GM18520 (cell line): ENCODE measurements around the gene DCDC1.
"Not testable (repeated sequence)": the region's sequence is repeated elsewhere in the genome, so short reads cannot be mapped to it uniquely, and the experiment has no call there.

Experiments
- ATAC-seq: cut with Tn5 transposase; IDR thresholded peaks from one replicate; pipeline ENCODE4 v1.9.1; 2021; ENCODE audit not compliant: unreplicated experiment

DCDC1 gene

DNA sequence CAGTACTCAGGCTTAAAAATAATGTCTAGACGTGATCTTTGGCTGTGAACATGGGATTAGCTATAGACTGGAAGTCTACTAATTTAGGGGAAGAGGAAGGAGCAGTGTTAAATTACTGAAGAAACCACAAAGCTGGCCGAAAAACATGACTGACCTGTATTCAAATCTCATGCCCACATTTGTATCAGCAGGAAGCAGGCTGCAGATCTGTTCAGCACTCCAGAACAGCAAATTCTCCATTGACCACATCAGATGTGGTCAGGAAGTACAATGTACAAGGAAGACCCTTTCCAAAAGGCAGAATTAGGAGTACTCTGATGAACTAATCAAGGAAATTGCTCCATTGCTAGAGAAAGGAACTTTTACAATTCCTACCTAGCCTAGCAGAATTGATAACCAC lies 31.7 kb downstream of the DCDC1 start:
- no peak for ATAC-seq

DNA sequence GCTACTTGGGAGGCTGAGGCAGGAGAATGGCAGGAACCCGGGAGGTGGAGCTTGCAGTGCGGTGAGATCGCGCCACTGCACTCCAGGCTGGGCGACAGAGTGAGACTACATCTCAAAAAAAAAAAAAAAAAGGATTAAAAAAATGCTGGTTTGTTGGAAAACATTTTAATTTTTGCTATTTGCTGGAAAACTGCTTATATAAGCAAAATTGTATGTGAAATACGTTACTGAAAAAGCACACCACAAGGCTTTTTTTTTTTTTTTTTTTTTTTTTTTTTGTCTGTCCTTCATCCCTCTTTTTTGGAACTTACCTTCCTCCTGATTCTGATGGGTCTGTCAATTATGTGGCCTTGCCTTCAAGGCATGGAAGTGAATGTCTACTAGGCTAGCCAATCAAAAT lies 40.8 kb downstream of the DCDC1 start:
- no peak for ATAC-seq

DNA sequence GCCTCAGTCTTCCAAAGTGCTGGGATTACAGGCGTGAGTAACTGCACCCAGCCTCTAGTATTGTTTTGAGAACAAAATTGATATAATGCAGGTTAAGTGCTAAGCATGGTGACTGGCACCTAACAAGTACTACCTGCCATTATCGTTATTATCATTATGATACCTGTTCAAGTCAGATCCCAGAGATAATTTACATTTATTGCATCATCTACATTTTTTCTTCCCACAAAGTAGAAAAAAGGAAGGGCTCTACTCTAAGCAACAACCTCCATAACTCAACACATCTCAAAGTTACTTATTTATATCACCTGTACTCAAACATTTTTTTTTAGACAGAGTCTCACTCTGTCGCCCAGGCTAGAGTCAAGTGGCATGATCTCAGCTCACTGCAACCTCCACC lies 42.1 kb downstream of the DCDC1 start:
- no peak for ATAC-seq

DNA sequence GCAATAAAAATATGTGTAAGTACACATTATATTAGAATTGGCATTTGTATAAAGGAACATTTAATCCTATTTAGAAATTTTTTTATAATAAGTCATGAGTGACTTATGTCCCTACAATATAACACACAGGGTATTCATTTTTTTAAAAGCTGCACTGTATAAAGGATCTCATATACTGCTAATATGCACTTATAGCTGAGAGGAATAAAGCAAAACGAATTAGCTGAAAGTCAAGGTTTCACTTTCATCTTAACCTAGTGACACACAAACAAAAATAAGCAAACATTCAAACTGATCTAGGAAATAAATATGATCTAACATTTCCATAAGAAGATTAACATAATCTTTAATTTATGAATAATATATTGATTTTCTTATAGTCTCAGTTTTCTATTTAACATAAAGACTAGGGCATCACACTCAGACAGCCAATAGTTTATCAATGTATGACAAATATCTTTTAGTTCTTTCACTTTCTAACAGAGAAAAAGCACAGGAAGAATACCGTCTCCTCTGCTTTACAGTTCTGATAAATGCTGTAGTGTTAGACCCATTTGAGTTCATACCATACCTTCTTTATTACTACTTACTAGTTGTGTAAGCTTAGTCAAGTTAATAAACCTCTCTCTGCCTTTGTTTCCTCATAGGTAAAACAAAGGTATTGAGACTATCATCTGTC lies 42.9 kb downstream of the DCDC1 start:
- peak; percentile 72 for ATAC-seq

DNA sequence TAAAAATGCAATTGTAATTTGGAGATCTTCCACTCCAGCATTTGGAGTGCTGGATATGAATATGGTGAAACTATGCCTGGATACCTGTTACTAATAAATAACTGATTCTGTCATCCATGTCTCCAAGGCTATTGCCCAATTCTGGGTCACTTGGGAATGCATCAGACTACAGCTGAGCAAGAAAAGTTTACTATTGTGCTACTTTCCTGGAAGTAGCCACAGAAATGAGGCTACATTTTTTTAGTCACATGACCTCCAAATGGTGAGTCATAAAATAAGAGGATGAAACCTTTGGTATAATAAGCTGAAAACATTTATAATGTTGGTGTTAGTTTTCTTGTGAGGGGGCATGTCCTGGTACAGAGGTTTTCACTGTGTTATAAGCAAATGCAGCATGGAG lies 44.4 kb downstream of the DCDC1 start:
- no peak for ATAC-seq

DNA sequence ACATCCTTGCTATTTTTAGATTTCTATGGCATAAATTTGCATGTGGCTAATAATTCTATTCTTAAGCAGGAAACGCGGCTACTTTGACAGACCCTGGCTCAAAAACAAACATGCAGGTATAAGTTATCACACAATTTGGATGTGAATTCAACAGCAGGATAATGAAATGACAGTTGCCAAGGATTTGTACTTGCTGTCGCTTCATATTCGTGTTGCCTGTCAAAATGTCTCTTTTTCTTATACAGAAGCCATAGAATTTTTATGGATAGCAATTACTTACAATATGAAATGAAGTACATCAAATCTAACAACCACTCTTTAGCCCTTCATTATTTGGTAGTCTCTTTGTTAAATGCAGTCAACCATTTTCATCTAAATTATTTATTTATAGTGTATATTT lies 46.4 kb downstream of the DCDC1 start:
- ATAC-seq = no peak

DNA sequence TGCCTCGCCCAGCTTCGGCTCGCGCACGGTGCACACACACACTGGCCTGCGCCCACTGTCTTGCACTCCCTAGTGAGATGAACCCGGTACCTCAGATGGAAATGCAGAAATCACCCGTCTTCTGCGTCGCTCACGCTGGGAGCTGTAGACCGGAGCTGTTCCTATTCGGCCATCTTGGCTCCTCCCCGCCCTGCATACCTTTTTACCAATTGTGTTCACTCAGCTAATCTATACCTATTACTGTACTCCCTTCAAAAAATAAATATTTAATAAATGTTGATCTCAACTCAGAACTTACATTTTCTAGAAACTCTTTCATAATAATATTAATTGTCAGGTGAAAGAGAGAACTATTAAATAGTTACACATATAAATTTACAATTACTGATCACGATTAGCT lies 48.0 kb downstream of the DCDC1 start:
- not testable (repeated sequence) for ATAC-seq

DNA sequence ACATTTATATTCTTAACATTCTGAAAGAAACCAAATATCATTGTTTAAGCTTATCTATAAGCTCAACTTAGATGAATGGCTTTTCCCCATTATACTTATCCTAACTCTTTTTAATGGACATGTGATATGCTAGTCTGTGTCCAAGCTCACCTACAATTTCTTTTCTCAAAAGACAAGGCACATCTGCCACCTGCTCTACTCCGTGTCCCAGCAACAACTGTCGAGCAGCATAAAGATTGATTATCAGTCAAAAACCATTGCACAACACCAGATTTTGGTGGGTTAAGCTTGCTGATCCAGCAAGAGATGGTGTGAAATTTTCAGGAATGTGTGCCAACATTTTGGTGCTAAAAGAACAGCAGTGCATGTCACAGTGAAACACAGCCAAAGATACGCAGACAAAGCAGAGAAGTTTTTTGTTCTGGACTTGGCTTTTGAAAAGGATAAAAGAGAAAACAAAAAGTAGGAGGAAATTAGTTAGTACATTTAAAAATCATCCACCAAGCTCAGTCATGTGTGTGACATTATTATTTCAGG lies 65.8 kb downstream of the DCDC1 start:
- no peak for ATAC-seq

DNA sequence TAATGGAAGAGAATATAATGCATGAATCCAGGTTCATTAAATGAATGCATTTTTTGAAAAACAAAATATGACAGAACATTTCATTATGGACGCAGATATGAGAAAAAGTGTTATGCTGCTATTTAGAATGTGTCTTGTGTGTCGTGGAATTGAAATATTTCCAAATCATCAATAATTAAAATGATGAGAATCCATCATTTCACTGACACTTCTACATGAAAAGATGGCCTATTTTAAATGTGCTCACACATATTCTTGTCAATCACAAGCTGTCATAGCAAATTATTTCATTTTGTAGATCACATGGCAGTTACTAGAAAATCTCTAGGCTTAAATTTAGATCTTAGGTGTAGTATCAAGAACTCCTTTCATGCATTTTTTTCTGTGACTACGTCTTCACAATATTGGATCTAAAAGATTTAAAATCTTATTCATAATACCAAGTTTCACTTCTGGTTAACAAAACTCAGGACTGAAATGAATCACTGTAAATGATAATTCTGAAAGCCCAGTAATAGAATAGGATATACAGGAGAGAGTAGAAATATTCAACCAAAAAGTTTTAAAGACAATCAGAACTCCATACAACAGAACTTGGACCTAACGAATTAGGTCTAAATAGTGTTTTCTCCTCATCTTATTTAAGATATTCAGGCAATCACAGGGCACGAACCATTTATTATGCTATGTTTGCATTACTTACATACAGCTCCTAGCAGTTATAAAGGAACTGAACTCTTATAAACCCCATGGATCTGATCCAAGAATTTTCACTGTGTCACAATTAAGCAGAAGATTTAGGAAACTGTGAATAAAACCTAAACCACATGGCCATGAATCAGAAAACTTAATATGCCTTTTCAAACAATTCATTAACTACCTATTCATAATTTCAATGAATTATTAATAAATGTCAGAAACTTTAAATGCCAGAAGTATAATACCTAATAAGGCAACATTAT lies 67.7 kb downstream of the DCDC1 start:
- peak; percentile 37 for ATAC-seq

DNA sequence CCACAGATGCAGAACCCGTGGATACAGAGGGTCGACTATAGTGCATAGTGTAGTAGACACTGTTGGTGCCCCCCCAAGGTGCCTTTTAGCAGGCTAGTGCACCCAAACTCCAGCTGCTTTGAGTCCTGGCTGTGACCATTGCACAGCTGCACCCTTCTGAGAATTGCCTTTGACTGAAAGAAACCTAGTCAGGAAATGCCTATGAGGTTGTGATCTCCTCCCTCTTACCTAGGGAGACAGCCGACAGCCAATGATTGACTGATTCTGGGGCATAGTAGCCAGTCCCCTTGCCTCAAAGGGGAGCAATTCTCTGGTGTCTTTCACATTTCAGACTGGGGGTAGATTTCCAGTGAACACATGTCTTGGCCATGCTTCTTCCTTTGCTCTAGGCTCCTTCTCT lies 74.2 kb downstream of the DCDC1 start:
- ATAC-seq = no peak

DNA sequence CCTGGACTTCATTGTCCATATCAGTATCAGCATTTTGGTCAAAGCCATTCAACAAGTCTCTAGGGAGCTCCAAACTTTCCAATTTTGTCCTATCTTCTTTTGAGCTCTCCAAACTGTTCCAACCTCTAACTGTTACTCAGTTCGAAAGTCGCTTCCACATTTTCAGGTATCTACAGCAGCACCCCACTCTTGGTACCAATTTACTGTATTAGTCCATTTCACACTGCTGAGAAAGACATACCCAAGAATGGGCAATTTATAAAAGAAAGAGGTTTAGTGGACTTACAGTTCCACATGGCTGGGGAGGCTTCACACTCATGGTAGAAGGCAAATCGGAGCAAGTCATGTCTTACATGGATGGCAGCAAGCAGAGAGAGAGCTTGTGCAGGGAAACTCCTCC lies 96.0 kb downstream of the DCDC1 start:
- ATAC-seq = not testable (repeated sequence)

DNA sequence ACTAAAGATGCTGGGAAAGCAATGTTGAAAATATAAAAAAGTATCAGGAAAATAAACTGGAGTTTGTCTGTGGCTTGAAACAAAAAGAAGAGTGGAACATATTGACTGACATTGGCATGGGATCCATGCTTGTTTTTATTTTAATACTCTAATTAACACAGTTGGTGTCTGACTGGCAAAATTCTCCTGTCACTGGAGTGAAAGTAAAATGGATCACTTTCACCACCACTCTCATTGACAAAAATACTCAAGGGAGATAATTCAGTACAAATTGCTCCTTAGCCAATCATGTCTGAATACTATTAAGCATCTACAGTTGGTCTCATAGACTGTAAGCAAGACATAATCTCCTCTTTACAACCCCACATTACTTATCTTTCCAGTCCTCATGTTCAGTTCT lies 101.8 kb downstream of the DCDC1 start:
- ATAC-seq = no peak

DNA sequence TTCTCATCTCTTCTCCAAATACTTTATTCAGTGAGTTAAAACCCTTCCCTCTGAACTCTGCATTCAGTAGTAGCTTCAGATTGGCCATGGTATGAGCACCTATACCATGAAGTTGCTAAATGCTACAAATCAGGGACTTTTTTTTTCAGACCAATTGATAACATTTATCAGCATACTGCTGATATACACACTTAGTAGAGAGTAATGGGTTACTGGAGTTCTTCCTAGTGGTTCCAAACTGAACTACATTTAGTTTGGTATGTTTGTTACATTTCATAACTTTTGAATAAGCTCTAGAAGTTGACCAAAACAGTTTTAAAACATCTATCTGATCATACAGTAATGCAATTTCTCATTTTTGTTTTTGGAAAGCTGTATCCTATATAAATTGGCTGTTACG lies 104.7 kb downstream of the DCDC1 start:
- ATAC-seq = no peak

DNA sequence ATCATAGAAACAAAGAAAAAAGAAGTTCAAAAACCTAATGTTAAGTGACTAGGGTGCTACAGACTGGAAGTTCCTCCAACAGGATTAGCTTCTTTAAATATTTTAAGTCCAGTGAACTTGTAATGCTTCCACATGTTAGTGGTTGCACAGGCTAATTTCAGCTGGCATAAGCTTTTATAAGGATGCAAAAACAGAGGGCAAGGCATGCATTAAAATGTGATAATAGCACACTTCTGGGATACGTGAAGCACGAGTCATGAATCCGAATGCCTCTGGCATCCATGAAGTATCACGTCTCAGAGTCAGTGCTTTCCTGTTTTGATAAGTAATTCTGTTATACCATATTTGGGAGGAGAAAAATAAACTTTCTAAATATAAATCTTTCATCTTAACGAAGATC lies 106.8 kb downstream of the DCDC1 start:
- ATAC-seq = no peak

DNA sequence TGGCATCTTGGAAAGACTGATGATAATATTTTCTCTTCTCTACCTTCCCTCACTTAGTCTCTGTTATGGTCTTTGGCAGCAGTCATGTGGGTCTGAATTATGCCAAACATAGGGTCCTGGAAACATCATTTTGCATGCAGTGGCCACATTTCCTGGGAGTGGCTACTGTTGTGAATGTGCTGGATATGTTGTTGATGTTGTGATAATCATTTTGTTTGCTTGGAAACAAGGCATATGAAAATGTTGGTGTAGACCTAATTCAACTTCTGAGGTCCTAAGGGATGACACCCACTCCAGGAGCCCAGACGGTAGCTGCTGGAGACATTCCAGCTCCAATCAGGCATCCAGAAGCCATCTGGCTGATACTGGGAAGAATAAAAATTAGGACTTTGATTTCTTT lies 109.7 kb downstream of the DCDC1 start:
- ATAC-seq = no peak

DNA sequence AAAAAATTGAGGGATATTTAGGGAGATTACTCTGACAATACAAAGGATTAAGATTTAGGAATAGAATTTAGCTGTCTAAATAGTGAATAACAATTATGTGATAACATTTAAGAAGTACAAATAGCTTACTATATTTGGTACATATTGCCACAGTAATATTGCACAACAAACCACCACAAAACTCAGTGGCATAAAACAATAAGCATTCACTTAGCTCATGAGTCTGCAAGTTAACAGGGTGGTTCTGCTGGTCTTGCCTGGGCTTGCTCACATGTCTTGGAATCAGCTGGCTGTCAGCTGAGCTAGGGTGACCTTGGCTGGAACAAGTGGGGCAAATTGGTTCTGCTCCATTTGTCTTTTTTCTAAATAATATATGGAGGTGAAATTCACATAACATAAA lies 115.1 kb downstream of the DCDC1 start:
- no peak for ATAC-seq

DNA sequence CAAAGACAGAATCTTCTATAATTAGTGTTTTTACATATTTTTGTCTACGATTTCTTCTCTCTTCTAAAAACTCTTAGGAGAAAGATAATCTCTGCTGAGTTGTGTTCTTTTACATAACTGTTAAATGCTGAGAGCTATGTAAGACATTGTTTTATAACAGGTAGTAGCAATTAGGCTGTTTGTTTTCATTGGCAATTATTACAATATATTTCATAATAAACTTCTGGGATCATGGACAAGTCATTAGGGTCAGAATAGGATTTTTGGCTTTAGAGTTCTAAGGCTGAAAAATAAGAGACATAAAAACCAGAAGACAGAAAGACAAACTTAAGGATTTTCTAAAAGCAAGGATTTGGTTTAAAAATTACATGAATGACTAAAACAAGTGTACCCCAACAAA lies 120.8 kb downstream of the DCDC1 start:
- no peak for ATAC-seq

DNA sequence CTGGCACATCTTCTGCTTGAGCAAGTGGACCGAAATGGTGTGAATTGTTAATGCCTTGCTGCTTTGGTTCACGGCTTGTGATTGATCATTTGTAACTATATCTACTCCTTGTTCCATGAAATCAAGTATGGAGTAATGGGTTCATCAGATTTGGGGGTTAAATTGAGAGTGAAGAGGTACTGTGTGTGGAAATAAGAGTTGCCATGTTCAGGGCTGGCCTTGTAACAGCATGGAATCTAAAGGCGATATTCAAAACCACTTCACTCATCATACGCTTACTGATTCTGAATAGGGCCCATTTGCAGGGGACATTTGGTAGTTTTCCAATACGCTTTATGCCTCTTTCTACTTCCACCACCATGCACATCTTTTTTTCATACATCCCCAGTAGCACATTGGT lies 122.2 kb downstream of the DCDC1 start:
- ATAC-seq = no peak

DNA sequence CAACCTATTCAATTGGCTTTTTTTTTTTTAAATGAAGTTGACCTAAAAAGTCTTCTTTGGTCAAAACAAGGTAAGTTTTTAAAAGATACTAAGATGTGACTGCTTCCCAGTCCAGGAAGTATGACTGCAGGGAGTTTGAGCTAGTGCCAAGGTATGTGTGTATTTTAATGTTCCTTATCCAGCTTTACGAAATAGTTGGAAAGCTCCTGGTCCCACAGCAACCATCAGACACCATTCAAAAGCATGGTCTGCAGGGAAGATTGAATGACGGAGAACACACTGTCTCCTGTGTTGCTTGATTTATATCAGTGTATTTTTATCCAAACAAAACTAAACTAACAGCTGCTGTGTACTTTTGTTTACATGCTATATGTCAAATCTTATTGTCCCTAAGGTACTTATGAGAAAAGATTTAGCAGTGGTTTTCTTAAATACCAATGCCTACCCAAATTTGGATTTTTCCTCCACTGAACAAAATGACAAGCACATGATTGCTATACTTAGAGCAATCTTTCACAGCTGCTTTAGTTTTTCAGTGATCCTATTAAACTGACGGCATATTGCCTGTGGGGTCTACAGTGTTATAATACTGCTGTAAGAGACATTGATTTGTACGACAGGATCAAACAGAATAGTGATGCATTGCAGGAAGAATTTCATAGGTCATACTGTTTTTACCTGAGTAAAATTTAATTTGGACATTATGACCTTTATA lies 122.9 kb downstream of the DCDC1 start:
- ATAC-seq = no peak

DNA sequence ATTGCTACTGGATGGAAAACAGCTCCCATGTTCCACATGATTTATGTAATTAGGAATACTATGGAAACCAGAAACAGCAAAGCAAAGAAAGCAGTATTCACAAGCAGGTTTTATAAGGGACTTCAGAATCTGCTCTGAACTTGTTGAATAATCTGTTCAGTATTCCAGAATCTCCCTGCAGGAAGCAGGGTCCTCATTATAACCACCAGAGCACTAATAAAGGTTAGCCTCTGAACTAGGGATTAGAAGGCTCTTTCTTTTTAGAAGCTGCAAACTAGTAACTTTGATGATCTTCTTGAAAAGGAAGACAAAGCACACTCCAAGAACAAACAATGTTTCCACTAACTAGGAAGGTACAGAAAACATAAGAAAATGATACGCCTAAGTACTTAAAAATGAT lies 125.8 kb downstream of the DCDC1 start:
- ATAC-seq = no peak

DNA sequence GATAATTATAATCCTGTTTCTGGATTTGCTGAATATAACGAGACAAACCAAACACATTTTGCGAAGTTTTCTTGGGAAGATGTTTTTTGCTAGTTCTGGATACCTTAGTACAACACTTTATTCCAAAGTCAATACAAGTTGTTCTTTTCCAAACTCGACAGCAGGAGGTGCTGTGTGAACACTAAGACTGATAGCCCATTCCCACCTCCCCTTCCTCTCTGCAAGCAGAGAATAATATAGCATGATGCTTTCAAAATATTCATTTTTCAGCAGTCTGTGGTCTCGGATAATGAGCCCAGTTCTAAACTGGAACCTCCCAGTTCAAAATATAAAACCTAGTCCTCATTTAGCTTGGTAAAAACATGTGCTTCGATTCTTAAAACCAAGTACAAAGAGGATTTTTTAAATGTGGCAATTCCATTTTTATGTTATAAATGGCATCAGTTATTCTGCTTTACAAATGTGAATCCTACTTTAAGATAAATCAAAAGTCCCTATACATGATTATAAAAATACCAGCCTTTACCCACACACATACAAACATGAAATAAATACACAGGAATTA lies 129.1 kb downstream of the DCDC1 start:
- no peak for ATAC-seq
